H1 (cell line): Measurements from ENCODE around the gene TUBD1. TPM values are rescaled to one million over a fixed set of nuclear protein-coding genes. Genes with fewer than 3 reads are reported as not detected.

Experiments
- BCL11A ChIP-seq, 2 experiments: IDR thresholded peaks; one replicate each; pipeline ENCODE4 v1.6.1; 2011; ENCODE audit warnings: low read depth in 2 of 2, low read length in 2 of 2, mild to moderate bottlenecking in 2 of 2
- EP300 ChIP-seq, 2 experiments: IDR thresholded peaks; 1 replicate in 1 of 2; 2 replicates in 1 of 2; pipeline ENCODE4 v1.6.1; 2011 to 2012; ENCODE audit warnings: low read depth in 2 of 2, low read length in 2 of 2, mild to moderate bottlenecking in 2 of 2, borderline replicate concordance in 1 of 2, inconsistent platforms in 1 of 2, moderate library complexity in 1 of 2
- POLR2A ChIP-seq, 2 experiments: IDR thresholded peaks; 1 replicate in 1 of 2; 2 replicates in 1 of 2; pipeline ENCODE4 v1.6.1; 2011; ENCODE audit warnings: low read depth in 2 of 2, low read length in 2 of 2, mild to moderate bottlenecking in 2 of 2; ENCODE audit errors: control extremely low read depth in 1 of 2
- polyA plus RNA-seq, 7 experiments: library from polyadenylated mRNA; depleted of rRNA in 3 of 7; stranded (reverse) in 5 of 7; unstranded in 2 of 7; fragments of >200 nt in 5 of 7; fragments of 200-250 nt in 2 of 7; gene quantifications; 1 replicate in 5 of 7; 2 replicates in 1 of 7; 4 replicates in 1 of 7; pipeline versions ENCODE4 v1.2.1 to v1.2.3, GENCODE V29; 2011 to 2013; ENCODE audit warnings: missing spikeins in 2 of 7, mixed read lengths in 2 of 7
- total RNA-seq: library from RNA; stranded (reverse); fragmentation: NEBNext Ultra II Directional; extraction: Animal tissue kit (Norgen Biotek cat#: 25700); gene quantifications from 2 replicates; pipeline ENCODE4 v1.2.1, GENCODE V29; 2021

The TUBD1 gene
- total and polyA plus RNA-seq, 2 of the 8 experiments (the other 6 are each of a cell fraction or from before 2014, with no cell fraction given), result 9.1 to 17.5 TPM

- TF ChIP-seq EP300 (IDR thresholded peaks at IDR 0.05; ENCODE audit: borderline replicate concordance in 1 of 2, low read depth in 2 of 2, low read length in 2 of 2) (no peak), BCL11A (IDR thresholded peaks at IDR 0.05; ENCODE audit: low read depth in 2 of 2, low read length in 2 of 2) (no peak), POLR2A (IDR thresholded peaks at IDR 0.05; ENCODE audit: control extremely low read depth in 1 of 2, low read depth in 2 of 2, low read length in 2 of 2) (peak in 1 of 2 experiments; percentile 50; a peak in 1 of 3 replicates)
- TF ChIP-seq, all 59 proteins: peak for 3
Observed at GRCh38 chr17:59845595-59846393, 46.9 kb downstream of the TUBD1 start (continued).
